Aorta (tissue), 5 donors: Measurements from ENCODE around the gene NT5C1A. TPM values are rescaled to one million over a fixed set of nuclear protein-coding genes. Genes with fewer than 3 reads are reported as not detected.

Experiments
- ATAC-seq: fragments of 200-7000 bp; cut with Tn5 transposase; one replicate; pipeline ENCODE4 v1.9.1; 2022; ENCODE audit warnings: moderate library complexity; ENCODE audit not compliant: low FRiP score
- DNase-seq, 2 donors: peaks; one replicate each; pipeline ENCODE4 v3.0.0-alpha.2; 2020
- H3K27ac ChIP-seq, 2 donors: one replicate each; pipeline ENCODE4 v1.5.1; 2013; ENCODE audit warnings: low read length in 2 of 2, mild to moderate bottlenecking in 2 of 2, moderate library complexity in 2 of 2, control low read depth in 1 of 2, inconsistent platforms in 1 of 2, low read depth in 1 of 2
- H3K27me3 ChIP-seq, 2 donors: one replicate each; pipeline ENCODE4 v1.6.1; 2013; ENCODE audit warnings: control low read depth in 1 of 2, low read length in 1 of 2, mild to moderate bottlenecking in 1 of 2, moderate library complexity in 1 of 2; ENCODE audit not compliant: insufficient read depth in 2 of 2, control insufficient read depth in 1 of 2
- H3K36me3 ChIP-seq, 2 donors: one replicate each; pipeline ENCODE4 v1.6.1; 2013; ENCODE audit warnings: control low read depth in 1 of 2, low read length in 1 of 2, mild to moderate bottlenecking in 1 of 2; ENCODE audit not compliant: insufficient read depth in 2 of 2, control insufficient read depth in 1 of 2
- H3K4me1 ChIP-seq, 2 donors: one replicate each; pipeline ENCODE4 v1.6.1; 2013; ENCODE audit warnings: low read length in 2 of 2, control low read depth in 1 of 2, mild to moderate bottlenecking in 1 of 2, moderate library complexity in 1 of 2; ENCODE audit not compliant: insufficient read depth in 2 of 2, control insufficient read depth in 1 of 2
- H3K4me3 ChIP-seq, 2 donors: one replicate each; pipeline ENCODE4 v1.5.1; 2013; ENCODE audit warnings: low read length in 2 of 2, control low read depth in 1 of 2, mild to moderate bottlenecking in 1 of 2
- H3K9me3 ChIP-seq: one replicate; pipeline ENCODE4 v1.6.1; 2013; ENCODE audit warnings: mild to moderate bottlenecking, low read length; ENCODE audit not compliant: control insufficient read depth
- WGBS, 2 donors: extraction: QIAGEN DNeasy Blood & Tissue Kit; methylation state at CpG; one replicate each; pipeline ENCODE4 v1.1.7; 2013; 5-methylcytosine and 5-hydroxymethylcytosine counted together
- intact Hi-C, 2 donors: fragments of 100-400 bp; cut with DNase I; formaldehyde crosslinking; loops; one replicate each; pipeline versions ENCODE4 v1.14.2 to v1.15.0; 2022
- polyA plus RNA-seq, 2 donors: library from polyadenylated mRNA; stranded (reverse); fragments of 200-250 nt; gene quantifications; one replicate each; pipeline ENCODE4 v1.2.3, GENCODE V29; 2013
- total RNA-seq, 2 donors: library from RNA; stranded (reverse); fragmentation: NEBNext Ultra II Directional; extraction: Animal tissue kit (Norgen Biotek cat#: 25700); gene quantifications; one replicate each; pipeline ENCODE4 v1.2.1, GENCODE V29; 2021
- donor health status: healthy with polysubstance abuse.
- donor health status: Bipolar disorder and iron deficiency.
- donor health status: DM: no; HTN: no; CAD: no.
- donor health status: DM: no; HTN: no; CAD: no.
- donor health status: DM: yes; HTN: yes; CAD: no.

Gene NT5C1A
- total and polyA plus RNA-seq, 4 donors: 0.46 to 0.57 TPM; not detected in 2

DNA sequence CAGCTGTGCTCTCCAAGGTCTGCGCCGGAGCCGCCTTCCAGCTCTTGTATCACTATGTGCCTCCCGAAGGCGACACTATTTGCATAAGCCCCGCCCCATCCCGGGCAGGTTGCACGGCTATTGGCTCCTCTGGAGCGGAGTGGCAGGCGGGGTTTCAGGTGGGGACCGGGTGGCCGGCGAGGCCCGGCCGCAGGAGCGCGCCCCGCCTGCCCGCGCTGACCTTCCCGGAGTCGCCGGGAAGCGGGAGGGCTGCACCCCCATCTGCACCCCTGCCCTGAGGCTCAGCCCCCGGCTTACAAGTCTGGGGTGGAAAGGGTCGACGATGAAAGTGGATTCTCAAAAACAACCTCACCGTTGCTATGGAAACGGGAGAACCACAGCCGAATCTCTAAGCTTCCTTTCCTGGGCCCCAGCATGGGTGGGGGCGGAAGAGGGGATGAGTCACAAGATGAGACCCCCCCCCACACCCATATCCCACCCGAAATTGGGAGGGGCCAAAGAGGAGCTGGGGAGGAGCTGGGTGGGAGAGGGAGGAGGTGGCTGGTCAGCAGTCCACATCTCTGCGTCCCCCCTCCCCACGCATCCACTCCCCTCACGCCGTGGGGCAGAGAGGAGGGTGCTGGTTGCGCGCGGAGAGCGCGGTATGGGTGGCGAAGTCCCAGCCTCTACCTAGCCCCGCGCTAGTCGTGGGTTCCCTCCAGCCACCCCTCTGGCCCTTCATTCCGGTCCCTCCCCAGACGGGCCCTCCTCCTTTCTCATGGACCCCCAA is 19.7 kb upstream of the NT5C1A start, which contains the start of gene HPCAL4:
TSS of gene HPCAL4 (minus strand) at position 51 of the 769 bp plus-strand sequence. CDS start 6,830 bp downstream, outside the sequence.
- Histone ChIP-seq H3K4me1 (no peaks in the 10 kb centered on the region), H3K36me3 (no peaks in the 10 kb centered on the region), H3K27me3 (no peaks in the 10 kb centered on the region), H3K27ac (no peak within 1 kb of the TSS), H3K9me3 (no peaks in the 10 kb centered on the region), H3K4me3 (peak within 1 kb of the TSS in 1 of 2 donors; percentile 10)
- intact Hi-C loops: no loop called here
- 0 to 1% methylated on average over 23 to 47 of the region's 47 CpGs for WGBS, 2 donors
- ATAC-seq (peak; percentile 90), DNase-seq (peak; percentile 88 to 95)

DNA sequence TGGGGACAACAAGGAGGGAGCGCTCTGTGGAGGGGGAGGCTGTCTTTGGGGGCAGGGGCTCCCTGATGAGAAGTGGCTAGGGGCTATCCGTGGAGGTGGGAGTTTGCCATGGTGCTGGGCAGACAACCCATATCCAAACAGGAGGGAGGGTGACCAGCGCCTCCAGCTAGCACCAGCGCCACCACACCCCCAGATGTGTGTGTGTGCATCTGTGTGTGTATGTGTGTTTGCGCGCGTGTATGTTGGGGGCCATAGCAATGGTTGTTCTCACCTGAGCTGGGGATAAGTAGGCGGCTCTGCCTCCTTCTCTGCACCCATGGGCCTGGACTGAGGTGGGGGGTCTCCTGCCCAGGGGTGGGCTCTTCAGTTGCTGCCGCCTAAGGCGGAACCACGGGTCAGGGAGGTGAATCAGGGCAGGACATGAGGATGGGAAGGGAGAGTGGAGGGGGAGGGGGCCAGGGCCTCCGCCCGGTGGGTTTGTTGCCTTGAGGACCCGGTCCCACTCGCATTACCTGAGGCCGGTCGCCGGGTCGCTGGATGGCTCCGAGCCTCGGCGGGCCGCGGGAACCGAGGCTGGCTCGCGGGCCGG is 19.0 kb upstream of the NT5C1A start:
- intact Hi-C loops: no loop called here
- no peak for DNase-seq
- ATAC-seq: peak; percentile 15
- no peaks in the 10 kb centered on the region for H3K36me3 ChIP-seq
- no peaks in the 10 kb centered on the region for H3K4me1 ChIP-seq
- no peak overlapping the region for H3K4me3 ChIP-seq
- H3K27me3 ChIP-seq: no peaks in the 10 kb centered on the region
- H3K9me3 ChIP-seq: no peaks in the 10 kb centered on the region
- WGBS, 2 donors: 20 to 22% methylated on average over 28 of the region's 28 CpGs
- H3K27ac ChIP-seq: no peak overlapping the region

DNA sequence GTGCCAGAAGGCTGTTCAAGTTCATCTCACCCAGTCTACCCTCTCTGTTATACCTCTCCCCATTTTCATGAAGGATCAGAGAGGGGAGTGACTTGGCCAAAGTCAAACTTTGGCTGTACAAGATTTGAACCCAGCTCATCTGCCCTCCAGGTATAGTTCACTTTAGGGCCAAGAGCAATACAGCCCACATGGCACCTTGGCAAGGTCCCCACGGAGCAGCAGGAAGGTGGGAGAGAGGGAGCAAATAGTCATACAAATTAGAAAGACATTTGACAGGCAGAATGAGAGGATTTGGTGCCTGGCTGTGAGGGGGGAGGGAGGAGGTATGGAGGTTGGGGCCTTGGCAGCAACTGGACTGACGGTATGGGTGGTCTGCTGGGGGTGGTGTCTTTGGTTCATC is 18.3 kb upstream of the NT5C1A start:
- intact Hi-C loops: no loop called here
- Histone ChIP-seq H3K36me3 (no peaks in the 10 kb centered on the region), H3K27me3 (no peaks in the 10 kb centered on the region), H3K9me3 (no peaks in the 10 kb centered on the region), H3K4me3 (no peak overlapping the region), H3K27ac (no peak overlapping the region), H3K4me1 (no peaks in the 10 kb centered on the region)
- WGBS, 2 donors: 76 to 79% methylated on average over 2 of the region's 2 CpGs
- DNase-seq (no peak), ATAC-seq (no peak)

DNA sequence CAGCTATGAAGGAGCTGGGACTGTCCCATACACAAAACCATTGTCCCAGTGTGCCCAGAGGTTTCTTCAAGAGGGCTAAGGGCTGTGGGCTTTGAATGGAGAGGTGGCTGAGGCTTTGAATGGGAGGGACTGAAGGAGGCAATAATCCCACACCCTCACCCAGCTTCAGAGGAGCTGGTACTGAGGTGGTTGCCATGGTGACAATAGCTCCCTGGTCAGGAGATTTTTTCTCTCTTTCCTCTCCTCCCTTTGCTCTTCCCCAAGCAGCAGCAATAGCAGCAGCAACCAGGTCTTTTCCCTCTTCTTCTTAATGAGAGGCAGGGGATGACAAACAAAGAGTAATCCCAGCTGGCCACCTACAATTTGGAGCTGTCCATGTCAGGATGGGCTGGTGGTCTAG is 17.7 kb upstream of the NT5C1A start:
- H3K9me3 ChIP-seq: no peaks in the 10 kb centered on the region
- H3K27ac ChIP-seq: no peak overlapping the region
- no peak for ATAC-seq
- H3K4me1 ChIP-seq: no peaks in the 10 kb centered on the region
- intact Hi-C loops: no loop called here
- DNase-seq: no peak
- no peaks in the 10 kb centered on the region for H3K27me3 ChIP-seq
- no peak overlapping the region for H3K4me3 ChIP-seq
- H3K36me3 ChIP-seq: no peaks in the 10 kb centered on the region

DNA sequence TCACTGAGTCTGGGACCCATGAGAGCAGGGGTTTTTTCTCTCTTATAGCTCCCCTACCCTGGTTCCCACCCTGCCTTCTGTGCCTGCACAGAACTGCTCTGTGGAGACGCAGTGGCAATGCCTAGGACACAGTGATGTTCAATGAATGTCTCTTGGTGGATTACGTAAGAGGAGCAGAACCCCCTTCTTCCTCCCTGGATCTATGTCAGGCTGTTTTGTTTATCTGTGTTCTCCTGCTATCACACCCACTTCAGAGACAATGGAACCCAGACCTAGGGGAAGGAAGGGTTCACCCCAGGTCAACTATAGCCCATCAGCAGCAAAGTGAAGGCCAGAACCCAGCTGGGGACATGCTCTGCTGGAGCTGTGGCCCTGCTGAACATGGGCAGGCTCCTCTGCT is 17.3 kb upstream of the NT5C1A start:
- Histone ChIP-seq H3K27ac (no peak overlapping the region), H3K4me1 (no peaks in the 10 kb centered on the region), H3K36me3 (no peaks in the 10 kb centered on the region), H3K4me3 (no peak overlapping the region), H3K27me3 (no peaks in the 10 kb centered on the region), H3K9me3 (no peaks in the 10 kb centered on the region)
- intact Hi-C loops: no loop called here
- 84 to 90% methylated on average over 2 of the region's 2 CpGs for WGBS, 2 donors
- DNase-seq (no peak), ATAC-seq (no peak)

DNA sequence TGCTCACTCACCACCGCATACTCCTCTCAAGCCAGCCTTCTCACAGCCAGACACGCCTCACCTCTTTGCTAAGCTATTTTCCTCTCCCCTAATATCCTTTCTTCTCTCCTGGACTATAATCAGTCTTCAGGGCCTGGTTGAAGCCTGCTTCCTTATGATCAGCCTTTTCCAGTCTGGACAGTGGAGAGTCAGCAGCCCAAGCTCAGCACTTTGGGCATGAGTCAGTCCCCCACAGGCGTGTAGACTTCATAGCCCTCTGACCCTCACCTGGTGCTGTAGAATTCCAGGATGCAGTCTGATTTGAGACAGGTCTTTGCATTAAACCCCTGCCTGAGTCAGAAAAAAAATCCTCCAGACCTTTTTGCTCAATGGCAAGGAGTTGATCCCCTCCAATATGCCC is 16.8 kb upstream of the NT5C1A start:
- intact Hi-C loops: no loop called here
- ATAC-seq (no peak), DNase-seq (no peak)
- H3K4me1 ChIP-seq: no peaks in the 10 kb centered on the region
- 78 to 83% methylated on average over 3 of the region's 3 CpGs for WGBS, 2 donors
- no peaks in the 10 kb centered on the region for H3K27me3 ChIP-seq
- no peaks in the 10 kb centered on the region for H3K9me3 ChIP-seq
- no peak overlapping the region for H3K4me3 ChIP-seq
- H3K36me3 ChIP-seq: no peaks in the 10 kb centered on the region
- no peak overlapping the region for H3K27ac ChIP-seq

DNA sequence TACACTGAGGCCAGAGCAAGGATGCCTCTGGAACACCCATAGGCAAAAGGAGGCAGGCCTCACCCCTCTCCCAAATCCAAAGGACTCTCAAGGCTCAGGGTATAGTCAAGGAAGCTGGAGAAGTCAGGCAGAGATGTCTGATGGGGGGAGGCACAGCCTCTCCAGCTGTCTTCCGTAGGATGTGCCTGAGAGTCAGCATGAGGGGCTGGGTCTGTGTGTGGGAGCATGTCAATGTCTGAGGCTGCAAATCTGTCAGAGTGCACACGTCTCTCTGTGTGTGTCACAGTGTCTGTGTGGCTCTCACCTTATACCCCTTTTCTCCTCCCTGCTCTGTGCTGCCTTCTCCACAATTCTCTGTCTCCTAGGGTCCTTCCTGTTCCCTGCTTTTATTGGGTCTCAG is 15.3 kb upstream of the NT5C1A start:
- H3K4me1 ChIP-seq: no peaks in the 10 kb centered on the region
- DNase-seq (no peak), ATAC-seq (no peak)
- no peaks in the 10 kb centered on the region for H3K9me3 ChIP-seq
- H3K27me3 ChIP-seq: no peaks in the 10 kb centered on the region
- WGBS, 2 donors: 68 to 78% methylated on average over 2 of the region's 2 CpGs
- H3K36me3 ChIP-seq: no peaks in the 10 kb centered on the region
- H3K4me3 ChIP-seq: no peak overlapping the region
- intact Hi-C loops: no loop called here
- H3K27ac ChIP-seq: no peak overlapping the region

DNA sequence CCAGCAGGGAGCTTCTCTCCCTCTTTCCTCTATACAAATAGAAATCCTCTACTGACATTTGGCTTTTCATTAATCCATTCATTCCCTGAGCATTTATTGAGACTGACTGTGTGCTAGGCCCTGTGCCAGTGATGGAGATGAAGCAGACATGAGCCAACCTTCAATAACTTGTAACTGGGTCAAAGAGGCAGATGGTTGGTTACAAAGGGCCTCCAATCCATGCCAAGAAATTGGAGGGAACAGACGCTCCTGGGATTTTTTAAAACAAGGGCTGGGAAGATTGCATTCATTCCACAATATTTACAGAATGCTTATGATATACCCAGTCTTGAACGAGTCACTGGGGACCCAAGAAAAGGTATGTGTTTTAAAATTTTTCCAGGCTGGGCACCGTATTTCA is 13.2 kb upstream of the NT5C1A start:
- Histone ChIP-seq H3K27ac (no peak overlapping the region), H3K4me3 (no peak overlapping the region), H3K4me1 (no peaks in the 10 kb centered on the region), H3K9me3 (no peaks in the 10 kb centered on the region), H3K36me3 (no peaks in the 10 kb centered on the region), H3K27me3 (no peaks in the 10 kb centered on the region)
- WGBS, 2 donors: 80 to 90% methylated on average over 3 of the region's 3 CpGs
- intact Hi-C loops: no loop called here
- ATAC-seq (no peak), DNase-seq (no peak)

DNA sequence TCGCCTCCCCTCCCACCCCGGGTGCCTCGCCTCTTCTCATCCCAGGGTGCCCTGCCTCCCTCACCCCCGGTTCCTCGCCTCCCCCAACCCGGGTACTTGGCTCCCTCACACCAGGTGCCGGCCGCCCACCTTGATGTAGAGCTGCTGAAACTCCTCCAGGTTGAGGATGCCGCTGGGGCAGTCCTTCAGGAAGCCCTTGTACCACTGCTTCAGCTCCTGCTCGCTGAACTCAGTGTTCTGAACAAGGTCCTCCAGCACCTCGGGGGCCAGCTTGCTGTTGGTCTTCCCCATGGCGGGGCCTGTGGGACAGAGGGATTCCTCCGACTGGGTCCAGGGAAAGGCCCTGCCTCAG is 12.4 kb upstream of the NT5C1A start:
- H3K4me1 ChIP-seq: no peaks in the 10 kb centered on the region
- no peaks in the 10 kb centered on the region for H3K36me3 ChIP-seq
- intact Hi-C loops: no loop called here
- no peaks in the 10 kb centered on the region for H3K27me3 ChIP-seq
- no peak overlapping the region for H3K4me3 ChIP-seq
- H3K27ac ChIP-seq: no peak overlapping the region
- H3K9me3 ChIP-seq: no peaks in the 10 kb centered on the region
- DNase-seq (peak in 1 of 2 donors; percentile 68), ATAC-seq (no peak)
- 89 to 94% methylated on average over 11 to 13 of the region's 13 CpGs for WGBS, 2 donors
